ENCODE results near the gene ENTPD6. TPM values are rescaled to one million over a fixed set of nuclear protein-coding genes. Genes with fewer than 3 reads are reported as not detected.

Gene ENTPD6
- polyA plus RNA-seq, 3 donors: 36.2 to 120 (median 47.0) TPM

DNA sequence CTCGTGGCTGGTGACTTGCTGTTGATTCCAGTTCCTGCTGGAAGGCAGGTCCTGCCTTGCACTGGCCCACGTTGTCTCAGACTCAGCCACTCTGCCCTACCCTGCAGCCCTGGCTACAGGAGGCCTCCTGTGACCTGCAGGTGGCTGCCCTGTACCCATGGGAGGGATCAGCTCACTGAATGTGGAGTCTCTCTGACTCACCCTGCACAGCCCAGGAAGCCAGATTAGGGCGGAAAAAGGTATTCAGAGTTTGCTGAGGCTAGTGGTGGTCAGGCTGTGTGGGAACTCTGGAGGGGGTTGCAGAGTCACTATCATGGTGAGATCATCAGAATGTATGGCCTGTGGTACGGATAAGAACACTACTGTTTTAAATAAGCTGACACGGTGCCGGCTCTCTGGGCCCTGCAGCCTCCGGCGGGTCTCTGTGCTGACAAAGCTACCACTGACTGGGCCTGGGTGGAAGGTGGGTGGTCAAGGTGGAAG is 27.7 kb downstream of the ENTPD6 start:
- Histone ChIP-seq H2AFZ (ENCODE audit: insufficient read depth, low read depth, low read length, poor library complexity, severe bottlenecking) (no peak overlapping the region), H3K79me2 (ENCODE audit: insufficient read depth, low read length) (no peaks in the 10 kb centered on the region), H3K4me2 (replicated peaks; ENCODE audit: extremely low read depth, low read length, poor library complexity, severe bottlenecking) (no peak overlapping the region), H3K9ac (ENCODE audit: insufficient read depth, low read length, poor library complexity, severe bottlenecking) (no peak overlapping the region), H4K20me1 (ENCODE audit: insufficient read depth, low read length) (no peaks in the 10 kb centered on the region), H3K27ac (ENCODE audit: low read depth in 1 of 2, low read length in 2 of 2) (no peak overlapping the region), H3K9me3 (replicated peaks in 1 of 2; ENCODE audit: control insufficient read depth in 1 of 2, insufficient read depth in 1 of 2, low read length in 2 of 2) (no peaks in the 10 kb centered on the region), H3K36me3 (replicated peaks in 1 of 2; ENCODE audit: control insufficient read depth in 1 of 2, insufficient read depth in 2 of 2, low read length in 2 of 2) (peaks cover 24 to 59% of the 10 kb centered on the region in 2 donors), H3K4me1 (ENCODE audit: control insufficient read depth in 1 of 2, insufficient read depth in 2 of 2, low read length in 2 of 2) (peaks cover 10 to 14% of the 10 kb centered on the region in 2 donors), H3K4me3 (replicated peaks in 1 of 3; ENCODE audit: low read depth in 2 of 3, low read length in 3 of 3) (no peak overlapping the region), H3K27me3 (ENCODE audit: control insufficient read depth in 2 of 2, insufficient read depth in 2 of 2, low read length in 2 of 2) (no peaks in the 10 kb centered on the region)
- H3K36me3 Mint-ChIP-seq: peaks cover 41 to 50% of the 10 kb centered on the region in 2 donors
- peaks cover 12% of the 10 kb centered on the region for H3K4me1 Mint-ChIP-seq
- H3K4me3 Mint-ChIP-seq: no peak overlapping the region
- peak overlapping the region in 5 of 7 donors; percentile 17 to 56 (median 41) for H3K27ac Mint-ChIP-seq
- 81% methylated on average over 3 of the region's 8 CpGs for whole genome bisulfite sequencing (ENCODE audit: insufficient coverage)
- no peak for TF ChIP-seq CTCF (IDR thresholded peaks at IDR 0.05)
- H3K9me3 Mint-ChIP-seq: no peaks in the 10 kb centered on the region
- no peak for DNase-seq
- peaks cover 0 to 2% (median 0%) of the 10 kb centered on the region in 3 donors for H3K27me3 Mint-ChIP-seq (ENCODE audit: low read depth in 3 of 3)
- intact Hi-C loops (cut with micrococcal nuclease): no loop called here

DNA sequence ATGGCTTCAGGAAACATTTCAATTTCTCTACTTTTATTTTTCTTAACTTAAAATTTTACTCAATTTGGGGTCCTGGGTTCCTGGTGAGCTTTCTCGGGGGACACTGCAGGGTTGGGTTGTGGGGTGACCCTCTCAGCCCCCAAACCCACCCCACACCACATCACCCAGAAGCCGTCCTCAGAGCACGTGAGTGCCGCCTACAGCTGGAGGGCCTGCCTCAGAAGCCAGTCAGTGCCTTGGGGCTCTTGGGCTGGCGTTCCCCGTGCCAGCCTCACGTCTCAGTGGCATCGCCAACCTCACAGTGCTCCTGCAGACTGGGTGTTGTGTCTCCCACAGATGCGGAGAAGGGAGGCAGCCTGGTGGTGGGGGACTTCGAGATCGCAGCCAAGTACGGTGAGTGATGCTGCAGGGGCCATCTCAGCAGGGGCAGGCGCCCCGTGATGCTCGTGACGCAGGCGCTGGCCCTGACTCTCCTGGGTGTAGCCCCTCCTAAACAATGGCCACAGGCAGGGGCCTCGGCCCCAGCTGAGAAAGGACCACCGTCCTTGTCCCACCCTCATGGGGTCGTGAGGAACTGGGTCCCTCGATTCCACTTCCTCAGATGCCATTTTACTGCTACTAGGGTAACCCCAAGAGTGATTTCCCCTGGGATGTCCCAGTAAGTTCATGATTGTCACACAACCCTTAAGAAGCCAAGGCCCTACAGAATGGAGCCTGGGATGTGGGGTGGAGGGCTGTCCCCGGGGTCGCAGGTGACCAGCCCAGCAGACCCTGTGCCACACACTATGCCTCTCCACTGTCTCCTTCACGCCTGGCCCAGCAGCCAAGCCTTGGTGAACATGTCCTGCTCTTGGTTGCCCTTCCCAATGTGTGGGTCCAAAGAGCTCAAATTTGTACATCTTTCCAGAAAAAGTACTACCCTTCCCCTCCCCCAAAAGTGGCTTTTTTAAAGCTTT is 28.5 kb downstream of the ENTPD6 start:
- over 99% methylated on average over 23 of the region's 24 CpGs for WGBS (ENCODE audit: insufficient coverage)
- no peak for DNase-seq
- intact Hi-C loops (cut with micrococcal nuclease): no loop called here
- Mint-ChIP-seq H3K4me3 (no peak overlapping the region), H3K9me3 (no peaks in the 10 kb centered on the region), H3K36me3 (peaks cover 38 to 42% of the 10 kb centered on the region in 2 donors), H3K27ac (peak overlapping the region in 1 of 7 donors; percentile 54), H3K27me3 (ENCODE audit: low read depth in 3 of 3) (peaks cover 0 to 3% (median 0%) of the 10 kb centered on the region in 3 donors), H3K4me1 (peaks cover 12% of the 10 kb centered on the region)
- H3K9me3 ChIP-seq (replicated peaks in 1 of 2; ENCODE audit: control insufficient read depth in 1 of 2, insufficient read depth in 1 of 2, low read length in 2 of 2): no peaks in the 10 kb centered on the region
- no peak overlapping the region for H3K4me3 ChIP-seq (replicated peaks in 1 of 3; ENCODE audit: low read depth in 2 of 3, low read length in 3 of 3)
- peaks cover 10 to 14% of the 10 kb centered on the region in 2 donors for H3K4me1 ChIP-seq (ENCODE audit: control insufficient read depth in 1 of 2, insufficient read depth in 2 of 2, low read length in 2 of 2)
- H3K9ac ChIP-seq (ENCODE audit: insufficient read depth, low read length, poor library complexity, severe bottlenecking): no peak overlapping the region
- no peaks in the 10 kb centered on the region for H4K20me1 ChIP-seq (ENCODE audit: insufficient read depth, low read length)
- H3K4me2 ChIP-seq (replicated peaks; ENCODE audit: extremely low read depth, low read length, poor library complexity, severe bottlenecking): no peak overlapping the region
- no peak overlapping the region for H3K27ac ChIP-seq (ENCODE audit: low read depth in 1 of 2, low read length in 2 of 2)
- no peak overlapping the region for H2AFZ ChIP-seq (ENCODE audit: insufficient read depth, low read depth, low read length, poor library complexity, severe bottlenecking)
- peaks cover 19 to 51% of the 10 kb centered on the region in 2 donors for H3K36me3 ChIP-seq (replicated peaks in 1 of 2; ENCODE audit: control insufficient read depth in 1 of 2, insufficient read depth in 2 of 2, low read length in 2 of 2)
- H3K27me3 ChIP-seq (ENCODE audit: control insufficient read depth in 2 of 2, insufficient read depth in 2 of 2, low read length in 2 of 2): no peaks in the 10 kb centered on the region
- no peak for TF ChIP-seq CTCF (IDR thresholded peaks at IDR 0.05)
- H3K79me2 ChIP-seq (ENCODE audit: insufficient read depth, low read length): no peaks in the 10 kb centered on the region
